SK-N-MC (cell line): Measurements from ENCODE around the gene MYH14.

Experiments used
- DNase-seq: peaks from one replicate; pipeline ENCODE4 v3.0.0-alpha.2; 2011; ENCODE audit warnings: low read depth, low spot score
- H3K27ac ChIP-seq: fragments of 200-600 bp; sonication (generic); 2 replicates; pipeline ENCODE4 v1.5.1; 2016; ENCODE audit warnings: mixed run types
- H3K36me3 ChIP-seq: fragments of 200-600 bp; sonication (generic); 2 replicates; pipeline ENCODE4 v1.6.1; 2017; ENCODE audit warnings: antibody characterized with exemption, low read length, mixed read lengths; ENCODE audit not compliant: insufficient read depth
- H3K4me3 ChIP-seq: fragments of 200-600 bp; sonication (generic); 2 replicates; pipeline ENCODE4 v1.5.1; 2016
- H3K9ac ChIP-seq: fragments of 200-600 bp; sonication (generic); 2 replicates; pipeline ENCODE4 v1.8.0; 2017; ENCODE audit warnings: mixed run types, mixed read lengths; ENCODE audit not compliant: insufficient read length
- H3K9me3 ChIP-seq: fragments of 200-600 bp; sonication (generic); 2 replicates; pipeline ENCODE4 v1.6.1; 2017; ENCODE audit warnings: low read depth, mild to moderate bottlenecking, antibody characterized with exemption, low read length, moderate library complexity, mixed read lengths
- EZH2 ChIP-seq: fragments of 200-600 bp; sonication (generic); IDR thresholded peaks from one replicate; pipeline ENCODE4 v1.6.1; 2017; ENCODE audit warnings: antibody characterized with exemption
- FOXP2 ChIP-seq: optimal IDR thresholded peaks from 2 replicates; pipeline ENCODE3; 2011; ENCODE audit warnings: mild to moderate bottlenecking, moderate library complexity; ENCODE audit not compliant: insufficient read depth; ENCODE audit errors: extremely low read length, control extremely low read depth
- POLR2AphosphoS5 ChIP-seq: IDR thresholded peaks from 2 replicates; pipeline ENCODE4 v1.6.1; 2012; ENCODE audit warnings: mild to moderate bottlenecking, low read depth, low read length, borderline replicate concordance

MYH14 gene

DNA sequence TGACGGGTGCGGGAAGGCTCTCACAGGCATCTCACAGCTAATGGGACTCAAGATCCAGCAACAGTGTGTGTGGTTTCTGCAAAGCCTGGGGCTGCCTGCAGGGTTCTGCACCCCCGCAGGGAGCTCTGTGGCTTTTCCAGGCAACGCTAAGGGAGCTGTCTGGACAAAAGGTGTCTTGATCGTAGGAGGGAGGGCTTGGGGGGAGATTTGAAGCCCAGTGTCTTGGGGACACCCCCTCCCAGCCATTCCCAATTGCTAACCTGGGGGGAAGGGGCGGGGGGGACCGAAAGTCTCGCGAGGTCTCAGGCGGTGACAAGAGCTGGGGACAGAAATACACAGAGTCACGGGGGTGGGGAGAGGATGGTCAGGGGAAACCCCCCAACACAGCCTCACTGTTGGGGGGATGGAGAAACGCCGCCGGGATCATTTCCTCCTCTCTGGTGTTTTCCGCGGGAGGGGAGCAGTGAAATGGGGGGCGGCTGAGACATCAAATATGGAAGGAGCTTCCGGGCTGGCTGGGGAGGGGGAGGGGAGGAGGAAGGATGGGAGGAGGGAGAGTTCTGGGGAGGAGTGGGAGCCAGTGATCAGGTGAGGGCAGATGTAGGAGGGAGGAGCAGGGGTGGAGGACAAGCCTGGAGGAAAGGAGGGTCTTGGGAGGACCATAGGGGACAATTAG is 112.5 kb downstream of the MYH14 start:
- DNase-seq: peak; percentile 16
- Histone ChIP-seq H3K36me3 (no peaks in the 10 kb centered on the region), H3K9me3 (no peaks in the 10 kb centered on the region), H3K4me3 (peak overlapping the region; percentile 70), H3K27ac (no peak overlapping the region), H3K9ac (no peak overlapping the region)
- no peak for TF ChIP-seq POLR2AphosphoS5
- no peak for TF ChIP-seq EZH2
- TF ChIP-seq FOXP2: no peak

DNA sequence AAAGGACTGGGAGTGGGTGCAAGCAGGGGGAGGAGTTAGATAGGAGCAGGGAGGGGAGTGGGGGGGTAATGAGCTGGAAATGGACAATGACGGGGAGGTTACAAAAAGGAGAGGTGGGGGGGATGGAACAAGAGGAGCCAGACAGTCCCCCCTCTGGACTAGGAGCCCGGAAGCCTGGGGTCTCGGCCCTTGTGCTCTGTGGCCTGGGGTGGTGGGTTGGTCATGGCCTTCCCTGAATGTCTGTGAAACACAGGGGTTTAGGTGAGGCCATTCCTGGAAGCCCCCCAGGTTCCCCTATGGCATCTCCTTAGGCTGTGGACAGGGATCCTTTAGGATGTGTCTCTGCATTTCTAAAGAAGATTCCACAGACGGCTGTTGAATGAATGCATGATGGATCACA is 113.7 kb downstream of the MYH14 start:
- no peaks in the 10 kb centered on the region for H3K36me3 ChIP-seq
- H3K9me3 ChIP-seq: no peaks in the 10 kb centered on the region
- no peak overlapping the region for H3K4me3 ChIP-seq
- no peak for DNase-seq
- H3K27ac ChIP-seq: no peak overlapping the region
- no peak overlapping the region for H3K9ac ChIP-seq
- no peak for TF ChIP-seq FOXP2

DNA sequence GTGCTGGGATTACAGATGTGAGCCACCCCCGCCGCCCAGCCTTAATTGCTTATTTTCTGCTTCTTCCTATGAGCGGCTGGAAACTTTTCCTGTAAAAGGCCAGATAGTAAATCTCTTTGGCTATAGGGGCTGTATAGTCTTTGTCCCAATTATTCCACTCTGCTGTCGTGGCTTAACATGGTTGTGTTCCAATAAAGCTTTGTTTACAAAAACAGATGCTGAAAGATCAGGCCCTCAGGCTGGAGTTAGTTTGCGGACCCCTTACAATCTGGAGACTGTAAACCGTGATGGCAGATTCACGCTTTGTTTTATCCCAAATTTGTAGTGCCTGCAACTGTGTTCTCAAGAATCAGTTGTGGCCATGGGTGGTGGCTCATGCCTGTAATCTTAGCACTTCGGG is 115.0 kb downstream of the MYH14 start:
- Histone ChIP-seq H3K4me3 (no peak overlapping the region), H3K36me3 (no peaks in the 10 kb centered on the region), H3K27ac (no peak overlapping the region), H3K9me3 (no peaks in the 10 kb centered on the region), H3K9ac (no peak overlapping the region)
- TF ChIP-seq EZH2 (no peak), FOXP2 (no peak), POLR2AphosphoS5 (no peak)
- no peak for DNase-seq

DNA sequence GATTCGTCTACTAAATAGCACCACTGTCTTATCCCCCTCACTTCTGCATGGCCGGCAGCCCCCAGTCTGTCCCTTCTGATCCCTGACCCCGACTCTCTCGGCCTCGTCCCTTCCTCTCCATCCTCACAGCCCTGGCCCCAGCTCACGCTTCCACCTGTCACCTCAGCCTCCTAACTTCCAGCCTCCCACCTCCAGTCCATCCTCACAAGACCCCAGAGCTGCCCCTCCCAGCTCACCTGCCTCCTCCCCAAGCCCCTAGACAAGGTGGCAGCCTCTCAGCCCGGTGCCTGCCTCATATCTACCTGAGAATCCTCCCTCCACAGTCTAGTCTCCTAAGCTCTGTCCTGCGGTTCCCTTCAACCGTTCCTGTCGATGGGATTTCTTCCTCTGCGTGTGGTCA is 115.7 kb downstream of the MYH14 start:
- Histone ChIP-seq H3K9me3 (no peaks in the 10 kb centered on the region), H3K36me3 (no peaks in the 10 kb centered on the region), H3K9ac (no peak overlapping the region), H3K4me3 (no peak overlapping the region), H3K27ac (no peak overlapping the region)
- TF ChIP-seq POLR2AphosphoS5 (no peak), FOXP2 (no peak), EZH2 (no peak)
- DNase-seq: no peak

DNA sequence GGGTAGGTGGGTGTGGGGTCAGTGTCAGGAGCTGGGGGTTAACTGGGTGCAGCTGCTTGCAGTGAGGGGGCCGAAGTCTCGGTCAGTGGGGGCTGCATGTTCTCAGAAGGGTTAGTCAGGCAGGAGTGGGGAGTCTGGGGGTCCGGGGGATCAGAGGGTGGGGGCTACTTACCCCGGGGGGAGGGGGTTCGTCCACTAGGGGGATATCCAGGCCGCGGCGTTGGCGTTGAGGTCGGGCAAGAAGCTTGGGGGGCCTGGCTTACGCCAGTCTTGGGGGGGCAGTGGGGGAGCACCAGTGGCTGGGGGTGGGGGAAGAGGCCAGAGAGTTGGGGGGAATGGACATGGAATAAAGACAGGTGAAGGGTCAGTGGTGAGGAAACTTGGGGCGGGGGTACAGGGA is 116.6 kb downstream of the MYH14 start:
- no peak for TF ChIP-seq FOXP2
- TF ChIP-seq POLR2AphosphoS5: no peak
- no peak for TF ChIP-seq EZH2
- Histone ChIP-seq H3K9me3 (no peaks in the 10 kb centered on the region), H3K4me3 (no peak overlapping the region), H3K27ac (no peak overlapping the region), H3K36me3 (no peaks in the 10 kb centered on the region), H3K9ac (no peak overlapping the region)
- no peak for DNase-seq

DNA sequence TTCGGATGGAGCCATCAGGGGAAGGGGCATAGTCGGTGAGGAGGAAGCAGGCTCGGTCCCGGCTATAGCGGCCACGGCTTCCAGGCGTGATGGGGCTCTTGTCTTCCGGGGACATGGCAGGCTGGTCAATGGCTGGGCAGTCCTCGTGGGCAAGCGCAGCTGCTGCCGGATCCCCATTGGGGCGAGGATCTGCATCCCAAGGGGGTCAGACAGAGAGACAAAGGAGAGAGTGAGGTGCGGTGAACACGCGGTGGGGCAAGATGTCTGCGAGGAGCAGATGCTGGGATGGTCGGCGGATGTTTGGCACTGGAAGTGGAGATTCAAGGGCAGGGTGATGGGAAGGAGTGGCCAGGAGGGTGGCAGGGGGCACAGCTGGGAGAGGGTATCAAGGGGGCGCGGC is 117.2 kb downstream of the MYH14 start:
- Histone ChIP-seq H3K36me3 (no peaks in the 10 kb centered on the region), H3K9me3 (no peaks in the 10 kb centered on the region), H3K9ac (no peak overlapping the region), H3K4me3 (no peak overlapping the region), H3K27ac (no peak overlapping the region)
- no peak for DNase-seq
- no peak for TF ChIP-seq EZH2
- no peak for TF ChIP-seq FOXP2
- TF ChIP-seq POLR2AphosphoS5: no peak

DNA sequence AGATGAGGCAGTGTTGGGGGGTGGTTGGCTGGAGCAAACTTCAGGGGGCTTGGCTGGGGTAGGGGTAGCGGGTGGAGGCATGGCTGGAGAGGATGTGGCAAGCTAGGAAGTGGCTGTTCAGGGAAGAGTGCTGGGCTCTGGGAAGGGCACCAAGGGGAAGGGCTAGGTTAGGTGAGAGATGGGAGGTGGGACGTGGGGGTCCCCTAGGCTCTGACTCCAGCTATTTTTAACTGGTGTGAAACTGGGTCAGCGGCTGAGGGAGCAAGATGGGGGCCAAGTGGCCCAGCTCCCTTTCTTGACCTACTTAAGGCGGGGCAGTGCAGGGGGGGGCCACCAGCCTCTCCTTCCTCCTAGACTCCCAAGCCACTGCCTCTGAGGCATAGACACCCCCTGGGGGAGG is 118.4 kb downstream of the MYH14 start:
- Histone ChIP-seq H3K36me3 (no peaks in the 10 kb centered on the region), H3K4me3 (no peak overlapping the region), H3K9ac (no peak overlapping the region), H3K9me3 (no peaks in the 10 kb centered on the region), H3K27ac (no peak overlapping the region)
- no peak for DNase-seq
- TF ChIP-seq EZH2: no peak
- no peak for TF ChIP-seq POLR2AphosphoS5

DNA sequence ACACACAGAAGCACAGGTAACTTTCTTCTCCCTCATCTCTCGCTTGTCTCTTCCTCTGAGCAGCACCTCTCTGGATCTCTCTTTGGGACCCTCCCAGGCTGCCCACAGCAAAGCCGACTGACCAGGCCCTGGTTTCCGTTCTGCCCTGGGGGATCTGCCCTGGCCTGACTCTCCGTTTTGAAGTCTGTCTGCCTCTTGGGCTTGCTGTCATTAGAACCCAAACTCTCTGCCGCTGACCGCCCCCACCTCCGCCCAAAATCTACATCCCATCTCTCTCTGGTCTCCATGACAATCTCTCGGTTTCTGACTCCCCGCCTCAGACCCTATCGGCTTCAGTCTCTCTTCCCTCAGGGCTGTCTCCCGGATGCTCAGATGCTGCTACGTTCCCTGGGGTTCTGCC is 118.8 kb downstream of the MYH14 start:
- Histone ChIP-seq H3K36me3 (no peaks in the 10 kb centered on the region), H3K27ac (no peak overlapping the region), H3K4me3 (no peak overlapping the region), H3K9ac (no peak overlapping the region), H3K9me3 (no peaks in the 10 kb centered on the region)
- TF ChIP-seq EZH2 (no peak), FOXP2 (no peak), POLR2AphosphoS5 (no peak)
- no peak for DNase-seq

DNA sequence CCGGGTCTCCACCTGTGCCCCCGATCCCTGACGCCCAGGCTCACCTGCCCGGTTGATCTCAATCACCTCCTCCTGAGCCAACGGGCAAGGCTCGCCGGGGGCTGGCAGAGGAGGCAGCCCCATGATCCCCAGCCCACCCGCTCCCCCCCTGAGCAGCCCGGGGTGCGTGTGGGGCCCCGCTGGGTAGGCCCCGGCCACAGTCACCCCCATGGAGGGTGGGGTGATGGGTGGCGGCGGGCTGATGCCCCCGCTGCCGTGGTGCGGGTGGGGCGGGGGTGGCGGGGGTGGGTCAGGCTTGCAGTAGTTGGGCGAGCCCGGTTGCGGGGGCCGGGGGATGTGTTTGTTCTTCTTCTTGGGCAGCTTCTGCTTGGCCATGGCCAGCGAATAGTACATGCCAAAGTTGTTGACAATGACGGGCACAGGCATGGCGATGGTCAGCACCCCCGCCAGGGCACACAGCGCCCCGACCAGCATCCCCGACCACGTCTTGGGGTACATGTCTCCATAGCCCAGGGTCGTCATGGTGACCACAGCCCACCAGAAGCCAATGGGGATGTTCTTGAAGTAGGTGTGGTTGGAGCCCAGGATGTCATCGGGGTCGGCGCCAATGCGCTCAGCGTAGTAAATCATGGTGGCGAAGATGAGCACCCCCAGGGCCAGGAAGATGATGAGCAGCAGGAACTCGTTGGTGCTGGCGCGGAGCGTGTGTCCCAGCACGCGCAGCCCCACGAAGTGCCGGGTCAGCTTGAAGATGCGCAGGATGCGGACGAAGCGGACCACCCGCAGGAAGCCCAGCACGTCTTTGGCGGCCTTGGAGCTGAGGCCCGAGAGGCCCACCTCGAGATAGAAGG is 119.7 kb downstream of the MYH14 start:
- Histone ChIP-seq H3K4me3 (no peak overlapping the region), H3K9ac (no peak overlapping the region)
- TF ChIP-seq EZH2: no peak
- no peak for TF ChIP-seq POLR2AphosphoS5
- no peak for TF ChIP-seq FOXP2

More for the DNA sequence above, 119.7 kb downstream of the MYH14 start:
- DNase-seq: no peak
- Histone ChIP-seq H3K9me3 (no peaks in the 10 kb centered on the region), H3K36me3 (no peaks in the 10 kb centered on the region), H3K27ac (no peak overlapping the region)
